Naive thymus-derived CD8-positive, alpha-beta T cell (primary cell): Measurements from ENCODE around the gene TOM1L1. TPM values are rescaled to one million over a fixed set of nuclear protein-coding genes. Genes with fewer than 3 reads are reported as not detected.

Source experiments
- ATAC-seq, 2 donors: fragments of 150-1000 bp; cut with Tn5 transposase in 1 of 2; sonication (Bioruptor Pico), chemical (Tn5 transposase) in 1 of 2; 1 replicate in 1 of 2; 2 replicates in 1 of 2; pipeline ENCODE4 v1.10.0; 2021; ENCODE audit warnings: mild to moderate bottlenecking in 2 of 2, moderate library complexity in 2 of 2
- POLR2A ChIA-PET: fragments of 350-600 bp; sonication (Branson Sonifier 250); formaldehyde crosslinking; loops from one replicate; lab custom pipeline; 2021; ENCODE audit warnings: antibody characterized with exemption; lab: Charles Lee
- DNase-seq, 10 donors: peaks; one replicate each; pipeline versions ENCODE4 v3.0.0 to v3.0.0-alpha.2; 2020 to 2022
- H3K27ac Mint-ChIP-seq, 10 donors: one replicate each; pipeline ENCODE4 v1.8.0; 2020 to 2022; ENCODE audit warnings: mild to moderate bottlenecking in 10 of 10, mixed read lengths in 10 of 10, moderate library complexity in 4 of 10, inconsistent platforms in 1 of 10
- H3K27me3 Mint-ChIP-seq, 5 donors: one replicate each; pipeline ENCODE4 v1.8.0; 2021 to 2022; ENCODE audit warnings: mixed read lengths in 5 of 5
- H3K36me3 Mint-ChIP-seq, 3 donors: one replicate each; pipeline ENCODE4 v1.8.0; 2020 to 2022; ENCODE audit warnings: mixed read lengths in 3 of 3, mild to moderate bottlenecking in 2 of 3, inconsistent platforms in 1 of 3
- H3K4me1 Mint-ChIP-seq, 4 donors: one replicate each; pipeline ENCODE4 v1.8.0; 2021 to 2022; ENCODE audit warnings: mixed read lengths in 4 of 4
- H3K4me3 Mint-ChIP-seq, 10 donors: one replicate each; pipeline ENCODE4 v1.8.0; 2020 to 2022; ENCODE audit warnings: mild to moderate bottlenecking in 10 of 10, mixed read lengths in 10 of 10, moderate library complexity in 6 of 10, inconsistent platforms in 1 of 10
- H3K9me3 Mint-ChIP-seq, 9 donors: one replicate each; pipeline ENCODE4 v1.8.0; 2020 to 2022; ENCODE audit warnings: mixed read lengths in 9 of 9, mild to moderate bottlenecking in 3 of 9, inconsistent platforms in 1 of 9, moderate library complexity in 1 of 9
- polyA plus RNA-seq, 3 donors: library from polyadenylated mRNA; unstranded; fragments of 300-500 nt; fragmentation: Illumina TruSeq; gene quantifications; one replicate each; pipeline ENCODE4 v1.2.3, GENCODE V29; 2021
- total RNA-seq, 8 experiments: library from RNA in 2 of 8; stranded (reverse) in 2 of 8; gene quantifications; one replicate each; pipeline ENCODE4 v1.2.3 and lab custom pipeline; 2021 to 2026

TOM1L1 gene
- total and polyA plus RNA-seq, 5 experiments from 2014 or later, result not detected

DNA sequence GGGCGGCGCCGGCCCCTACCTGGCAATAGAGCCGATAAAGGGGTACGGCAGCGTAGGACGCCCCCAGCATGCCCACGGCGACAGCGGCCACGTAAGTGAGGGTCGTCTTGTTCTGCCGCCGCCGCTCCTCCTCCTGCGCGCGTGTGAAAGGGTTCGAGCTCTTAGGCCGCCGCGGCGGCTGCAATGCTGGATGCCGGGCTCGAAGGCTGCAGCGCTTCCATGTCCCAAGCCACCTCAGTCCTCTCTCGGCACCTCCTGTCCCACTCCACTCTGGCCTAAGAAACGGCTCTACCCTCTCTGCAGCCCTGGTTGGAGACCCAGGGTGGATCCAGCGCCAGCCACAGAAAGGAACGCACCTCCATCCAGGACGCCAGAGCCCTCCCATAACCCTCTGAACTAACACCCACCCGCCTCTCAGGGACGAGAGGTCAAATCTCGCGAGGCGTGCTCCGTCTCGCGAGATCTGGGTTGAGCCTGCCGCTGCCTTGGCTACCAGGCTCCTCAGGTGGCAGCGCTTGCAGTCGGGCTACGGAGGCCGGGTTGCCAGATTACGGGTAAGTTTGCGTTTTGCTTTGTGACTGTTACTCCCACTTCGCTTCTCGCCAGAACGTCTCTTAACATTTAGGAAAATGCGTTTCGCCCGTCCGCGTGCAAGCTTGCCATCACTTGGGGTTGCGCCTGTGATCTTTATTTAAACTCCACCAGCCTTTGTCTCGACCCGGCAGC is 67.8 kb downstream of the TOM1L1 start, which contains the start of the genes COX11 and STXBP4:
COX11 (minus strand) TSS at position 393 of the 726 bp plus-strand sequence; CDS start at position 385, 8 bp downstream.
STXBP4 (plus strand) TSS at position 504 of the 726 bp plus-strand sequence. CDS start 17,455 bp downstream, outside the sequence.
- POLR2A ChIA-PET, result interaction anchor here (0.9 to 1.0 kb wide), 2 partner anchors 10 to 17 kb away, joined by 3 to 4 read pairs; no protein-coding TSS in a partner anchor
- peak; percentile 96 for ATAC-seq
- H3K36me3 Mint-ChIP-seq, result peaks cover 0 to 23% (median 3%) of the 10 kb centered on the region in 3 donors
- no peaks in the 10 kb centered on the region for H3K27me3 Mint-ChIP-seq
- peaks cover 12 to 38% (median 25%) of the 10 kb centered on the region in 4 donors for H3K4me1 Mint-ChIP-seq
- H3K4me3 Mint-ChIP-seq, result no peak within 1 kb of the TSS
- H3K27ac Mint-ChIP-seq, result peak within 1 kb of the TSS in 1 of 10 donors; percentile 71
- peak; percentile 90 to 97 (median 94) for DNase-seq
- H3K9me3 Mint-ChIP-seq, result no peaks in the 10 kb centered on the region

DNA sequence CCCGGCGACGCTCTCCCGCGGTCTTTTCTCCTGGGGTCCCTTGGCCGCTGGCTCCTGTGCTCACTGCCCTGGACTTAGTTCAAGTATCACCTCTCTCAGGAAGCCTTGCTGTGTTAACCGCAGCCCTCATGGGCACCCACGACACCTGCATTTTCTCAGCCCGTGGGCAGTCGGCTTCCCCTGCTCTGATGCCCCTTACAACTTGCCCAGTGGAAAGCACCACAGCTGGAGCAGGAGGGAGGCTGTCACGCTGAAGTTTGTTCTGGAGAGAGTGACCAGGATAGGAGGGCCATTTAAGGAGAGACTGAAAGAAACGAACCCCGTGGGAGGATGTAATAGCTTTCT is 68.3 kb downstream of the TOM1L1 start:
- Mint-ChIP-seq H3K27me3 (no peaks in the 10 kb centered on the region), H3K4me3 (no peak overlapping the region), H3K36me3 (peaks cover 0 to 18% (median 3%) of the 10 kb centered on the region in 3 donors), H3K27ac (no peak overlapping the region), H3K4me1 (peaks cover 12 to 38% (median 25%) of the 10 kb centered on the region in 4 donors), H3K9me3 (no peaks in the 10 kb centered on the region)
- peak; percentile 21 to 34 for ATAC-seq
- DNase-seq, result peak in 3 of 10 donors; percentile 5 to 65 (median 6)
- POLR2A ChIA-PET, result interaction anchor here (0.9 kb wide), 1 partner anchor 9 kb away, joined by 4 read pairs; no protein-coding TSS in a partner anchor

DNA sequence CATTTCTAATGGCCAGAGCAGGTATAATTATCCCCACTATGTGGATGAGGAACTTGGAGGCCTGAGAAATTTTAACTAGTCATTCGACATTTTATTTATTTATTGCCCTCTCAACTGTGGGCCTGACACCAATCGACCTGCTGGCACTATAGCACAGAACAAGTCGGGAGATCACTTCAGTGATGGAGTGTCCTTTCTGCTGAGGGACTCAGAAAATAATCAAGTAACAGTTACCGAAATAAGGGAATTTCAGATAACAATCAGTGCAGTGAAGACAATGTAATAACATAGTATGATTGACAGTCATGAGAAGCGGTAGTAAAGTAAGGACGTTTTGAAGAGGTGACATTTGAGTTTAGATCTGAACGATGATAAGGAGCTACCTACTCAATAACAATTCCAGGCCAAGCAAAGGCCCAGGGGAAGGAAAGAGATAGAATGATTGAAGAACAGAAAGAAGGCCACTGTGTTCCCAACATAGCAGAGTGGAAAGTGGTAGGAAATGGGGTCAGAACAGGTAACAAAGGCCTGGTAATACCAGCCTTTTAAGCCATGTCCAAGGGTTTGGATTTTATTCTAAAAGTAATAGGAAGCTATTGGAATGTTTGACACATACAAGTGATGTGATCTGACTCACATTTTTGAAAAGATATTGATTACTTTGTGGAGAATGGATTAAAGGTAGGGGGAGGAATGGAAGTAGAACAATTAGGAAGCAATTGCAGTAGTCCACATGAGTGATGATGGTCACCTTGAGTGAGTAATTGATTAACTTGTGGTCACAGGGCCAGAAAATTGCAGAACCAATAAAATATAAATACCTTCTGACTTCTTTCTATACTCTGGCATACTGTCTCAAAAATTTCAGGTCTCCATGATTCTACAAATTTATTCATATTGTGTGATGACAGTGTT is 69.3 kb downstream of the TOM1L1 start:
- Mint-ChIP-seq H3K36me3 (peaks cover 0 to 11% (median 0%) of the 10 kb centered on the region in 3 donors), H3K4me1 (peaks cover 12 to 35% (median 25%) of the 10 kb centered on the region in 4 donors), H3K27ac (no peak overlapping the region), H3K9me3 (no peaks in the 10 kb centered on the region), H3K4me3 (peak overlapping the region in 1 of 10 donors; percentile 53), H3K27me3 (no peaks in the 10 kb centered on the region)
- DNase-seq (no peak), ATAC-seq (no peak)
- POLR2A ChIA-PET, result interaction anchor here (0.9 kb wide), 1 partner anchor 8 kb away, joined by 4 read pairs; no protein-coding TSS in a partner anchor

DNA sequence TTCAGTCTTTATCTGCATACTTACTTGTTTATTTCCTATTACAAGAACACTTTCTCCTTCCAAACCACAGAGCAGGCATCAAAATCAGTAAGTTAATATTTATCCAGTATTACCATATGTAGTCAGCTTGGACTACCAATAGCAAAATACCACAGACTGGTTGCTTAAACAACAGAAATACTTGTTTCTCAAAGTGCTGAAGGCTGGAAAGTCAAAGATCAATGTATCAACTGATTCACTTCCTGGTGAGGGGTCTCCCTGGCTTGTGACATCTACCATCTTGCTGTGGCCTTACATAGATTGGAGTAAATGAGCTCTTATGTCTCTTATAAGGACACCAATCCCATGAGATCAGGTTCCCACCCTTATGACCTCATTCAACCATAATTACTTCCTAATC is 70.5 kb downstream of the TOM1L1 start:
- DNase-seq (no peak), ATAC-seq (no peak)
- Mint-ChIP-seq H3K27ac (peak overlapping the region in 2 of 10 donors; percentile 43 to 56), H3K4me1 (peaks cover 12 to 31% (median 23%) of the 10 kb centered on the region in 4 donors), H3K36me3 (peaks cover 0 to 2% (median 0%) of the 10 kb centered on the region in 3 donors), H3K27me3 (no peaks in the 10 kb centered on the region), H3K4me3 (no peak overlapping the region), H3K9me3 (no peaks in the 10 kb centered on the region)
- POLR2A ChIA-PET, result no interaction called here

DNA sequence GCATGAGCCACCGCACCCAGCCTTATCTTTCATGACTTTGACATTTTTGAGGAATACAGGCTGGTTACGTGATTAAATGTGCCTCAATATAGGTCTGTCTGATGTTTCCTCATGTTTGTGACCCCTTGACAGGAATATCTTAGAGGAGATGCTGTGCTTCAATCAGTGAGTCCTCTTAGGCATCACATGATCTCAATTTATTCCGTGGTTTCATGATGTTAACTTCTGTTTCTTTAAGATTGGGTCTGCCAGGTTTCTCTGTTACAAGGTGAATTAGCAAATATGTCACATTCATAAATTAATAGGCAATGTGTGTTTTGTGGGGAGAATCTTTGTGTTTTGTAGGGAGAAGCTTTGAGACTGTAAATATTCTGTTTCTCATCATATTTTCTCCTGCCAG is 71.2 kb downstream of the TOM1L1 start:
- no peak for DNase-seq
- Mint-ChIP-seq H3K9me3 (no peaks in the 10 kb centered on the region), H3K4me1 (peaks cover 9 to 27% (median 16%) of the 10 kb centered on the region in 4 donors), H3K36me3 (no peaks in the 10 kb centered on the region), H3K27ac (no peak overlapping the region), H3K4me3 (no peak overlapping the region), H3K27me3 (no peaks in the 10 kb centered on the region)
- ATAC-seq, result no peak
- POLR2A ChIA-PET, result no interaction called here

GRCh38 chr17:54972406-54973138 is 71.9 kb downstream of the TOM1L1 start:
- peaks cover 2 to 22% (median 13%) of the 10 kb centered on the region in 4 donors for H3K4me1 Mint-ChIP-seq
- no peaks in the 10 kb centered on the region for H3K27me3 Mint-ChIP-seq
- DNase-seq (no peak), ATAC-seq (no peak)
- no peaks in the 10 kb centered on the region for H3K9me3 Mint-ChIP-seq
- H3K36me3 Mint-ChIP-seq, result no peaks in the 10 kb centered on the region
- H3K27ac Mint-ChIP-seq, result no peak overlapping the region
- POLR2A ChIA-PET, result interaction anchor here (0.5 to 0.6 kb wide), 2 partner anchors 1257 to 1623 kb away, joined by 3 to 11 read pairs; no protein-coding TSS in a partner anchor
- H3K4me3 Mint-ChIP-seq, result no peak overlapping the region

DNA sequence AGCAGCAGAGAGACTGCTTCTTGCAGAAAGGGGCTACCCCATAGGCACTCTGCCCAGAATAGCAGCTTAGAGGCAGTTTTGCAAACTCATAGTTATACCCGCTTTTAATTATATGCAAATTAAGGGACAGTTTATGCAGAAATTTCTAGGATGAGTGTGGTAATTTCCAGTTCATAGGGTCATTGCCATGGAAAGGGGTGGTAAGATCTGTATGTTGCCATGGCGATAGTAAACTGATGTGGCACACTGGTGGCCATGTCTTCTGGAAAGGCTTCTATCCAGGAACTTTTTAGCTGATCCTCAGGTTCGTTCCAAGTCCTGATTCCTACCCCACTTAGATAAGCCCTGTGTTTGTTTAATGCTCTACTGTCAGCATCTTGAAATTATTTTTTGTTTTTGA is 74.1 kb downstream of the TOM1L1 start:
- Mint-ChIP-seq H3K9me3 (peaks cover 0 to 9% (median 0%) of the 10 kb centered on the region in 9 donors), H3K4me3 (no peak overlapping the region), H3K4me1 (peaks cover 7 to 18% (median 12%) of the 10 kb centered on the region in 4 donors), H3K27me3 (no peaks in the 10 kb centered on the region), H3K36me3 (no peaks in the 10 kb centered on the region), H3K27ac (no peak overlapping the region)
- ATAC-seq (no peak), DNase-seq (no peak)
- POLR2A ChIA-PET, result no interaction called here

GRCh38 chr17:54976316-54976715 is 75.7 kb downstream of the TOM1L1 start:
- Mint-ChIP-seq H3K4me3 (no peak overlapping the region), H3K27ac (no peak overlapping the region), H3K9me3 (peaks cover 0 to 12% (median 0%) of the 10 kb centered on the region in 9 donors), H3K36me3 (peaks cover 0 to 7% (median 0%) of the 10 kb centered on the region in 3 donors), H3K27me3 (no peaks in the 10 kb centered on the region), H3K4me1 (peaks cover 5 to 14% (median 10%) of the 10 kb centered on the region in 4 donors)
- no peak for DNase-seq
- no peak for ATAC-seq
- POLR2A ChIA-PET, result no interaction called here

GRCh38 chr17:54977744-54978143 is 77.1 kb downstream of the TOM1L1 start:
- Mint-ChIP-seq H3K4me3 (no peak overlapping the region), H3K4me1 (peaks cover 5 to 9% (median 7%) of the 10 kb centered on the region in 4 donors), H3K9me3 (peaks cover 0 to 12% (median 0%) of the 10 kb centered on the region in 9 donors), H3K27ac (no peak overlapping the region), H3K27me3 (no peaks in the 10 kb centered on the region), H3K36me3 (peaks cover 0 to 7% (median 0%) of the 10 kb centered on the region in 3 donors)
- ATAC-seq (no peak), DNase-seq (no peak)
- POLR2A ChIA-PET, result interaction anchor here (1.2 kb wide), 1 partner anchor 9 kb away, joined by 4 read pairs; no protein-coding TSS in a partner anchor

- H3K27me3 Mint-ChIP-seq, result no peaks in the 10 kb centered on the region
- peaks cover 5 to 8% (median 6%) of the 10 kb centered on the region in 4 donors for H3K4me1 Mint-ChIP-seq
- peaks cover 0 to 12% (median 0%) of the 10 kb centered on the region in 9 donors for H3K9me3 Mint-ChIP-seq
- no peak for ATAC-seq
- no peak for DNase-seq
- H3K27ac Mint-ChIP-seq, result no peak overlapping the region
- H3K4me3 Mint-ChIP-seq, result no peak overlapping the region
- peaks cover 0 to 7% (median 0%) of the 10 kb centered on the region in 3 donors for H3K36me3 Mint-ChIP-seq
- POLR2A ChIA-PET, result interaction anchor here (0.6 kb wide), 1 partner anchor 12 kb away, joined by 4 read pairs; no protein-coding TSS in a partner anchor
These were observed 79.0 kb downstream of the TOM1L1 start for GRCh38 chr17:54979657-54980056.

DNA sequence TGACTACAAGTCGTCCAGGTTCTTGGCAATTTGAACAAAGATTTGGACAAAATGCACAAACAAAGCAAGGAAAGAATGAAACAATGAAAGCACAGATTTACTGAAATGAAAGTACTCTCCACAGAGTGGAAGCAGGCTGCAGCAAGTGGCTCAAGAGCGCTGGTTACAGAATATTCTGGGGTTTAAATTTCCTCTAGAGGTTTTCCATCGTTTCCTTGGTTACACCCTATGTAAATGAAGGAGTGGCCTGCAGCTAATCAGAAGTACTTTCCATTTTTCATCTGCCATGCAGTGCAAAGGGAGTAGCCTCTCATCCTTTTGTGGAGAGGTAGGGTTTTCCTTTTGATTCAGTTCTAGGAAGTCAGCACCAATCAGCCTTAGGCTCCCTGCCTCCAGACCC is 79.7 kb downstream of the TOM1L1 start:
- POLR2A ChIA-PET, result no interaction called here
- H3K27me3 Mint-ChIP-seq, result no peaks in the 10 kb centered on the region
- H3K27ac Mint-ChIP-seq, result no peak overlapping the region
- no peak for DNase-seq
- H3K4me1 Mint-ChIP-seq, result peaks cover 5 to 8% (median 6%) of the 10 kb centered on the region in 4 donors
- peaks cover 0 to 12% (median 0%) of the 10 kb centered on the region in 9 donors for H3K9me3 Mint-ChIP-seq
- H3K36me3 Mint-ChIP-seq, result peaks cover 0 to 7% (median 0%) of the 10 kb centered on the region in 3 donors
- H3K4me3 Mint-ChIP-seq, result no peak overlapping the region
- ATAC-seq, result no peak
